GM12878 (cell line): ENCODE results near the gene IGFBP2. TPM values are rescaled to one million over a fixed set of nuclear protein-coding genes. Genes with fewer than 3 reads are reported as not detected.

Experiments
- ATAC-seq: fragments of 200-7000 bp; cut with Tn5 transposase; 3 replicates; pipeline ENCODE4 v1.9.1; 2020; ENCODE audit warnings: mild to moderate bottlenecking, moderate library complexity
- BruUV-seq: library from RNA; stranded (reverse); fragments of 400-500 nt; replicated peaks from 2 replicates; lab custom pipeline; 2021; lab: Mats Ljungman, UMichigan
- CTCF ChIA-PET: fragments of 300-600 bp; sonication (Branson Sonifier 250); formaldehyde crosslinking; extraction: SDS; loops from one replicate; lab custom pipeline; 2021; ENCODE audit warnings: inconsistent platforms; lab: Yijun Ruan, JAX
- POLR2A ChIA-PET: fragments of 350-600 bp; formaldehyde crosslinking; extraction: SDS; loops from one replicate; lab custom pipeline; 2021; ENCODE audit warnings: inconsistent platforms; lab: Charles Lee
- RAD21 ChIA-PET: fragments of 300-600 bp; sonication (Branson Sonifier 250); formaldehyde crosslinking; loops from one replicate; lab custom pipeline; 2023; ENCODE audit warnings: antibody characterized with exemption; ENCODE audit not compliant: unreplicated experiment; lab: Charles Lee
- SMC1A ChIA-PET: fragments of 300-600 bp; sonication (Branson Sonifier 250); formaldehyde crosslinking; loops from one replicate; lab custom pipeline; 2023; ENCODE audit not compliant: unreplicated experiment, uncharacterized antibody; lab: Charles Lee
- DNase-seq: peaks from one replicate; pipeline ENCODE4 v3.0.0-alpha.2; 2011; ENCODE audit warnings: low read depth, low spot score
- FAIRE-seq: peaks from 3 replicates; lab custom pipeline; 2011; peaks lifted over from hg19 to GRCh38; lab: Jason Lieb, UNC
- H2AFZ ChIP-seq: 2 replicates; pipeline ENCODE4 v1.6.0; 2011; ENCODE audit warnings: low read depth, low read length, control low read depth; ENCODE audit not compliant: control insufficient read depth
- H3K27ac ChIP-seq: 2 replicates; pipeline ENCODE4 v1.5.1; 2011; ENCODE audit warnings: control low read depth; ENCODE audit not compliant: control insufficient read depth, insufficient read depth
- H3K27me3 ChIP-seq, 2 experiments: replicated peaks in 1 of 2; 2 replicates each; pipeline versions ENCODE4 v1.6.0 to v1.6.1; 2011; ENCODE audit warnings: low read length in 1 of 2; ENCODE audit not compliant: control insufficient read depth in 2 of 2, insufficient read depth in 2 of 2
- H3K36me3 ChIP-seq, 2 experiments: 2 replicates each; pipeline ENCODE4 v1.5.1; 2011; ENCODE audit warnings: low read length in 1 of 2; ENCODE audit not compliant: control insufficient read depth in 2 of 2, insufficient read depth in 2 of 2
- H3K4me1 ChIP-seq: 2 replicates; pipeline ENCODE4 v1.6.1; 2011; ENCODE audit warnings: mild to moderate bottlenecking, low read length, moderate library complexity, mixed read lengths; ENCODE audit not compliant: control insufficient read depth, insufficient read depth
- H3K4me2 ChIP-seq: 2 replicates; pipeline ENCODE4 v1.6.0; 2011; ENCODE audit warnings: control low read depth; ENCODE audit not compliant: control insufficient read depth, insufficient read depth
- H3K4me3 ChIP-seq: fragments of 200-600 bp; sonication (generic); 2 replicates; pipeline ENCODE4 v1.5.1; 2016
- H3K79me2 ChIP-seq: 2 replicates; pipeline ENCODE4 v1.6.0; 2011; ENCODE audit warnings: low read length; ENCODE audit not compliant: control insufficient read depth, insufficient read depth
- H3K9ac ChIP-seq: 2 replicates; pipeline ENCODE4 v1.8.0; 2011; ENCODE audit warnings: low read length, control low read depth, mixed read lengths; ENCODE audit not compliant: control insufficient read depth, insufficient read depth
- H3K9me3 ChIP-seq: replicated peaks from 3 replicates; pipeline ENCODE4 v1.5.1; 2011; ENCODE audit warnings: mild to moderate bottlenecking, low read length; ENCODE audit not compliant: control insufficient read depth, insufficient read depth
- H4K20me1 ChIP-seq: 2 replicates; pipeline ENCODE4 v1.6.0; 2011; ENCODE audit not compliant: control insufficient read depth, insufficient read depth
- BCL11A ChIP-seq: IDR thresholded peaks from 2 replicates; pipeline ENCODE4 v1.6.1; 2011; ENCODE audit warnings: low read depth, low read length
- NBN ChIP-seq: fragments of 450-650 bp; IDR thresholded peaks from 2 replicates; pipeline ENCODE4 v1.6.1; 2016
- NFYA ChIP-seq: IDR thresholded peaks from 2 replicates; pipeline ENCODE4 v1.6.1; 2011; ENCODE audit warnings: low read depth, mild to moderate bottlenecking, low read length, improper control_type of control experiment, borderline replicate concordance
- RFX5 ChIP-seq: IDR thresholded peaks from 2 replicates; pipeline ENCODE4 v1.6.1; 2011; ENCODE audit warnings: low read depth, low read length, improper control_type of control experiment
- SUZ12 ChIP-seq: fragments of 200-600 bp; sonication (generic); IDR thresholded peaks from one replicate; pipeline ENCODE4 v1.6.1; 2018; ENCODE audit warnings: antibody characterized with exemption, mild to moderate bottlenecking; ENCODE audit not compliant: unreplicated experiment
- TAF1 ChIP-seq: IDR thresholded peaks from 2 replicates; pipeline ENCODE4 v1.6.1; 2011; ENCODE audit warnings: mild to moderate bottlenecking, low read depth, low read length, borderline replicate concordance
- TBL1XR1 ChIP-seq: IDR thresholded peaks from 2 replicates; pipeline ENCODE4 v1.6.1; 2012; ENCODE audit warnings: low read depth, low read length, improper control_type of control experiment
- USF2 ChIP-seq: IDR thresholded peaks from 2 replicates; pipeline ENCODE4 v1.6.1; 2011; ENCODE audit warnings: low read depth, low read length, improper control_type of control experiment, borderline replicate concordance
- WGBS: methylation state at CpG from one replicate; pipeline ENCODE4 v1.1.6; 2016; ENCODE audit warnings: low lambda C conversion rate; ENCODE audit not compliant: insufficient replicate concordance, insufficient coverage; ENCODE audit errors: missing lambda C conversion rate; 5-methylcytosine and 5-hydroxymethylcytosine counted together
- in situ Hi-C: fragments of 300-500 bp; cut with MboI; formaldehyde crosslinking; loops from 9 replicates; pipeline ENCODE4 v1.14.3; 2018; ENCODE audit warnings: mixed read lengths
- intact Hi-C: fragments of 100-400 bp; cut with micrococcal nuclease; formaldehyde crosslinking; loops from one replicate; pipeline ENCODE4 v1.14.2; 2022; ENCODE audit not compliant: unreplicated experiment
- polyA plus RNA-seq, 11 experiments: library from polyadenylated mRNA; depleted of rRNA in 4 of 11; unstranded in 6 of 11; stranded (reverse) in 5 of 11; fragments of >200 nt; fragmentation: Nextera tagmentation in 4 of 11; fragmentation: Illumina TruSeq in 1 of 11; extraction: Ambion mirVana in 4 of 11; extraction: Trizol in 1 of 11; gene quantifications; 1 replicate in 1 of 11; 2 replicates in 10 of 11; pipeline versions ENCODE4 v1.2.1 to v1.2.3, GENCODE V29; 2011 to 2016; ENCODE audit warnings: inconsistent platforms in 2 of 11, missing spikeins in 2 of 11, low read depth in 1 of 11
- total RNA-seq, 4 experiments: library from RNA; depleted of rRNA in 3 of 4; stranded (reverse); fragments of >200 nt in 3 of 4; fragmentation: Illumina TruSeq in 1 of 4; extraction: Trizol in 1 of 4; gene quantifications; 2 replicates each; pipeline versions ENCODE4 v1.2.1 to v1.2.3, GENCODE V29; 2013 to 2021

The IGFBP2 gene
- total and polyA plus RNA-seq, 10 of the 15 experiments (the other 5 are each of a cell fraction or from before 2014, with no cell fraction given), result 0.11 to 1.5 (median 0.38) TPM; not detected in 5

- no peak for TF ChIP-seq BCL11A
- no peak for TF ChIP-seq NFYA
- TF ChIP-seq RFX5, result no peak
- TF ChIP-seq SUZ12, result no peak
- TF ChIP-seq, all 136 proteins: peak for 3
Measured at GRCh38 chr2:216696751-216697560, 63.7 kb downstream of the IGFBP2 start (continued).

- no peak overlapping the region for H3K27ac ChIP-seq
- no peaks in the 10 kb centered on the region for H4K20me1 ChIP-seq
- H3K4me3 ChIP-seq, result no peak overlapping the region
- no peak overlapping the region for H2AFZ ChIP-seq
- POLR2A ChIA-PET, result no interaction called here
- H3K36me3 ChIP-seq, result no peaks in the 10 kb centered on the region
- in situ Hi-C loops (no loop called here), intact Hi-C loops (loop anchor here (1.0 to 10.0 kb wide), 3 partner anchors 527 to 1015 kb away; no protein-coding TSS in a partner anchor)
- FAIRE-seq (no peak), ATAC-seq (no peak)
- no TSS peak for BruUV-seq
- H3K27me3 ChIP-seq, result peaks cover 4 to 13% of the 10 kb centered on the region in 2 experiments; a peak in 3 of 4 replicates
- no peaks in the 10 kb centered on the region for H3K4me1 ChIP-seq
- SMC1A ChIA-PET, result interaction anchor here (1.1 to 1.2 kb wide), 3 partner anchors 9 to 813 kb away, joined by 3 to 5 read pairs (median 5); no protein-coding TSS in a partner anchor
- CTCF ChIA-PET, result interaction anchor here (0.6 to 3.5 kb wide), 8 partner anchors 19 to 833 kb away, joined by 3 to 26 read pairs (median 3); no protein-coding TSS in a partner anchor
- 17% methylated on average over 6 of the region's 6 CpGs for WGBS
- H3K4me2 ChIP-seq, result no peak overlapping the region
- no peaks in the 10 kb centered on the region for H3K79me2 ChIP-seq
- no peak for TF ChIP-seq TAF1
- TF ChIP-seq TBL1XR1, result no peak
- no peak for TF ChIP-seq NBN
- TF ChIP-seq USF2, result no peak
- TF ChIP-seq, all 136 proteins: peak for 0
- no peak for DNase-seq
- RAD21 ChIA-PET, result interaction anchor here (0.6 to 1.5 kb wide), 2 partner anchors 468 to 813 kb away, joined by 3 to 5 read pairs; no protein-coding TSS in a partner anchor
- H3K9me3 ChIP-seq, result no peaks in the 10 kb centered on the region
- H3K9ac ChIP-seq, result no peak overlapping the region
Measured at GRCh38 chr2:216698293-216698692, 65.1 kb downstream of the IGFBP2 start.
